Breast epithelium (tissue), 3 donors: ENCODE measurements around the gene DIO2.

ENCODE experiments used
- CTCF ChIP-seq, 3 donors: fragments of 450-650 bp; IDR thresholded peaks; one replicate each; pipeline ENCODE4 v1.5.1; 2016 to 2017; ENCODE audit warnings: antibody characterized with exemption in 3 of 3, mild to moderate bottlenecking in 3 of 3, moderate library complexity in 3 of 3
- POLR2A ChIP-seq: fragments of 450-650 bp; IDR thresholded peaks from one replicate; pipeline ENCODE4 v1.6.1; 2016; ENCODE audit warnings: antibody characterized with exemption, mild to moderate bottlenecking, moderate library complexity

GRCh38 chr14:80239631-80240030 is 28.3 kb upstream of the DIO2 start:
- TF ChIP-seq CTCF (IDR thresholded peaks at IDR 0.05), result no peak
- no peak for TF ChIP-seq POLR2A
